ENCODE measurements around the gene DENND1A.

- TF ChIP-seq POLR2A (IDR thresholded peaks at IDR 0.05) (no peak), POLR2AphosphoS5 (IDR thresholded peaks at IDR 0.05) (no peak), CTCF (IDR thresholded peaks at IDR 0.05) (no peak)
Measured at GRCh38 chr9:123717581-123718175, 212.2 kb downstream of the DENND1A start.
